Measurements from ENCODE around the gene GAS1.

GAS1 gene

GRCh38 chr9:86955561-86955960 is 8.3 kb upstream of the GAS1 start:
- DNase-seq (ENCODE audit: low spot score) (no peak), ATAC-seq (ENCODE audit: low read depth) (no peak)
- TF ChIP-seq, protein P1, sequence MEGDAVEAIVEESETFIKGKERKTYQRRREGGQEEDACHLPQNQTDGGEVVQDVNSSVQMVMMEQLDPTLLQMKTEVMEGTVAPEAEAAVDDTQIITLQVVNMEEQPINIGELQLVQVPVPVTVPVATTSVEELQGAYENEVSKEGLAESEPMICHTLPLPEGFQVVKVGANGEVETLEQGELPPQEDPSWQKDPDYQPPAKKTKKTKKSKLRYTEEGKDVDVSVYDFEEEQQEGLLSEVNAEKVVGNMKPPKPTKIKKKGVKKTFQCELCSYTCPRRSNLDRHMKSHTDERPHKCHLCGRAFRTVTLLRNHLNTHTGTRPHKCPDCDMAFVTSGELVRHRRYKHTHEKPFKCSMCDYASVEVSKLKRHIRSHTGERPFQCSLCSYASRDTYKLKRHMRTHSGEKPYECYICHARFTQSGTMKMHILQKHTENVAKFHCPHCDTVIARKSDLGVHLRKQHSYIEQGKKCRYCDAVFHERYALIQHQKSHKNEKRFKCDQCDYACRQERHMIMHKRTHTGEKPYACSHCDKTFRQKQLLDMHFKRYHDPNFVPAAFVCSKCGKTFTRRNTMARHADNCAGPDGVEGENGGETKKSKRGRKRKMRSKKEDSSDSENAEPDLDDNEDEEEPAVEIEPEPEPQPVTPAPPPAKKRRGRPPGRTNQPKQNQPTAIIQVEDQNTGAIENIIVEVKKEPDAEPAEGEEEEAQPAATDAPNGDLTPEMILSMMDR (IDR thresholded peaks at IDR 0.05; ENCODE audit: poor library complexity, severe bottlenecking), result no peak
- H3K9me3 ChIP-seq (ENCODE audit: severe bottlenecking), result no peaks in the 10 kb centered on the region
- no peaks in the 10 kb centered on the region for H3K36me3 ChIP-seq (ENCODE audit: low read depth)
- no peaks in the 10 kb centered on the region for H3K27me3 ChIP-seq (ENCODE audit: insufficient read depth, poor library complexity, severe bottlenecking)
- no peak overlapping the region for H3K27ac ChIP-seq (ENCODE audit: poor library complexity, severe bottlenecking)
- H3K4me3 ChIP-seq (ENCODE audit: severe bottlenecking), result no peak overlapping the region
- no peaks in the 10 kb centered on the region for H3K4me1 ChIP-seq (ENCODE audit: insufficient read depth, poor library complexity, severe bottlenecking)

GRCh38 chr9:86955042-86955441 is 7.7 kb upstream of the GAS1 start:
- ATAC-seq (ENCODE audit: low read depth), result no peak

DNA sequence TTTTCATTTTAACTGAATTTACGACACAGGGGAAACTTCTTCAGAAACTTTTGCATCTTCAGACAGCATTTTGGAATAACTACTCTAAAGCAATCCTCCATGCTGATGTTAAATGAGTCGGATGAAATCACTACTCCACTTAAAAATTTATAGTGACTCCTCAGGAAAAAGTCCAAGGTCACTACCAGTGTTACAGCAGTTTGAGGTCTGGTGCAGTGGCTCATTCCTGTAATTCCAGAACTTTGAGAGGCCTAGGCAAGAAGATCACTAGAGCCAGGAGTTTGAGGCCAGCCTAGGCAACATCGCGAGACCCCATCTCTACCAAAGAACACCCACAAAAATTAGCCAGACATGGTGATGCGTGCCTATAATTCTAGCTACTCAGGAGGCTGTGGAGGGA is 5.9 kb upstream of the GAS1 start:
- no peak for DNase-seq (ENCODE audit: low spot score)
- Histone ChIP-seq H3K9me3 (ENCODE audit: severe bottlenecking) (no peaks in the 10 kb centered on the region), H3K4me1 (ENCODE audit: insufficient read depth, poor library complexity, severe bottlenecking) (no peaks in the 10 kb centered on the region), H3K27ac (ENCODE audit: poor library complexity, severe bottlenecking) (no peak overlapping the region), H3K36me3 (ENCODE audit: low read depth) (no peaks in the 10 kb centered on the region), H3K4me3 (ENCODE audit: severe bottlenecking) (no peak overlapping the region), H3K27me3 (ENCODE audit: insufficient read depth, poor library complexity, severe bottlenecking) (no peaks in the 10 kb centered on the region)
- TF ChIP-seq, protein P1 (IDR thresholded peaks at IDR 0.05; ENCODE audit: poor library complexity, severe bottlenecking), result no peak
- ATAC-seq (ENCODE audit: low read depth), result no peak

More at GRCh38 chr9:86955042-86955441, 7.7 kb upstream of the GAS1 start:
- Histone ChIP-seq H3K9me3 (ENCODE audit: severe bottlenecking) (no peaks in the 10 kb centered on the region), H3K4me3 (ENCODE audit: severe bottlenecking) (no peak overlapping the region), H3K36me3 (ENCODE audit: low read depth) (no peaks in the 10 kb centered on the region), H3K27ac (ENCODE audit: poor library complexity, severe bottlenecking) (no peak overlapping the region), H3K27me3 (ENCODE audit: insufficient read depth, poor library complexity, severe bottlenecking) (no peaks in the 10 kb centered on the region), H3K4me1 (ENCODE audit: insufficient read depth, poor library complexity, severe bottlenecking) (no peaks in the 10 kb centered on the region)
- TF ChIP-seq, protein P1 (IDR thresholded peaks at IDR 0.05; ENCODE audit: poor library complexity, severe bottlenecking), result no peak
- DNase-seq (ENCODE audit: low spot score), result no peak

GRCh38 chr9:86948074-86948929 is 996 bp upstream of the GAS1 start:
- no peaks in the 10 kb centered on the region for H3K9me3 ChIP-seq (ENCODE audit: severe bottlenecking)
- H3K4me1 ChIP-seq (ENCODE audit: insufficient read depth, poor library complexity, severe bottlenecking), result no peaks in the 10 kb centered on the region
- peak overlapping the region; percentile 72 for H3K27ac ChIP-seq (ENCODE audit: poor library complexity, severe bottlenecking)
- DNase-seq (ENCODE audit: low spot score) (peak; percentile 61), ATAC-seq (ENCODE audit: low read depth) (peak; percentile 64)
- H3K36me3 ChIP-seq (ENCODE audit: low read depth), result no peaks in the 10 kb centered on the region
- TF ChIP-seq, protein P1 (IDR thresholded peaks at IDR 0.05; ENCODE audit: poor library complexity, severe bottlenecking), result peak; percentile 87
- H3K4me3 ChIP-seq (ENCODE audit: severe bottlenecking), result peak overlapping the region; percentile 70
- H3K27me3 ChIP-seq (ENCODE audit: insufficient read depth, poor library complexity, severe bottlenecking), result no peaks in the 10 kb centered on the region

Data from RWPE2 (cell line).